Mesenteric fat pad (tissue), 1 donor: ENCODE measurements around the gene ZNF322. TPM values are rescaled to one million over a fixed set of nuclear protein-coding genes. Genes with fewer than 3 reads are reported as not detected.

Experiments used
- DNase-seq: peaks from one replicate; pipeline ENCODE4 v3.0.0-alpha.2; 2020; ENCODE audit warnings: low spot score
- total RNA-seq: library from RNA; stranded (reverse); fragmentation: NEBNext Ultra II Directional; extraction: Animal tissue kit (Norgen Biotek cat#: 25700); gene quantifications from one replicate; pipeline ENCODE4 v1.2.1, GENCODE V29; 2021
- donor health status: DM: yes; HTN: yes; CAD: no.

Gene ZNF322
- total RNA-seq, 1 donor from 2014 or later: 16.3 TPM

- DNase-seq: no peak
These were observed 36.1 kb downstream of the ZNF322 start for GRCh38 chr6:26623339-26623859.

GRCh38 chr6:26613689-26614683 is 45.6 kb downstream of the ZNF322 start:
- DNase-seq: no peak

- DNase-seq: no peak
These were observed 46.3 kb downstream of the ZNF322 start for GRCh38 chr6:26613201-26613600.

- no peak for DNase-seq
These were observed 47.9 kb downstream of the ZNF322 start for GRCh38 chr6:26611599-26611998.

- no peak for DNase-seq
These were observed 50.1 kb downstream of the ZNF322 start for GRCh38 chr6:26609463-26609862.

GRCh38 chr6:26607434-26608230 is 51.9 kb downstream of the ZNF322 start:
- no peak for DNase-seq

GRCh38 chr6:26604797-26605196 is 54.7 kb downstream of the ZNF322 start:
- DNase-seq: no peak

GRCh38 chr6:26604026-26604425 is 55.5 kb downstream of the ZNF322 start:
- no peak for DNase-seq

GRCh38 chr6:26602262-26602661 is 57.3 kb downstream of the ZNF322 start:
- DNase-seq: no peak

- DNase-seq: no peak
These were observed 58.8 kb downstream of the ZNF322 start for GRCh38 chr6:26600759-26601158.

- no peak for DNase-seq
These were observed 60.0 kb downstream of the ZNF322 start for GRCh38 chr6:26599591-26599990.

GRCh38 chr6:26599134-26599533 is 60.4 kb downstream of the ZNF322 start:
- no peak for DNase-seq

- no peak for DNase-seq
These were observed 61.3 kb downstream of the ZNF322 start for GRCh38 chr6:26598267-26598666.

- no peak for DNase-seq
These were observed 61.7 kb downstream of the ZNF322 start for GRCh38 chr6:26597821-26598220.

GRCh38 chr6:26597389-26597766 is 62.2 kb downstream of the ZNF322 start:
- DNase-seq: no peak

- peak; percentile 98 for DNase-seq
These were observed 62.8 kb downstream of the ZNF322 start, which contains the start of gene ABT1 for GRCh38 chr6:26596579-26597388. Gene ABT1 (plus strand): TSS chr6:26596953. CDS start chr6:26596983, 30 bp downstream.

GRCh38 chr6:26595669-26596269 is 63.8 kb downstream of the ZNF322 start:
- peak; percentile 97 for DNase-seq

- no peak for DNase-seq
These were observed 64.6 kb downstream of the ZNF322 start for GRCh38 chr6:26594730-26595632.

- no peak for DNase-seq
These were observed 65.4 kb downstream of the ZNF322 start for GRCh38 chr6:26594131-26594498.
